NT2/D1 (cell line): ENCODE results near the gene RIT2.

ENCODE experiments used
- SUZ12 ChIP-seq: IDR thresholded peaks from 2 replicates; pipeline ENCODE4 v1.6.1; 2011; ENCODE audit not compliant: insufficient read length, insufficient read depth; ENCODE audit errors: extremely low read depth
- YY1 ChIP-seq: IDR thresholded peaks from 2 replicates; pipeline ENCODE4 v1.6.1; 2011; ENCODE audit not compliant: insufficient read length, insufficient read depth
- ZNF274 ChIP-seq: IDR thresholded peaks from 2 replicates; pipeline ENCODE4 v1.6.1; 2011; ENCODE audit warnings: mild to moderate bottlenecking, low read depth, low read length

DNA sequence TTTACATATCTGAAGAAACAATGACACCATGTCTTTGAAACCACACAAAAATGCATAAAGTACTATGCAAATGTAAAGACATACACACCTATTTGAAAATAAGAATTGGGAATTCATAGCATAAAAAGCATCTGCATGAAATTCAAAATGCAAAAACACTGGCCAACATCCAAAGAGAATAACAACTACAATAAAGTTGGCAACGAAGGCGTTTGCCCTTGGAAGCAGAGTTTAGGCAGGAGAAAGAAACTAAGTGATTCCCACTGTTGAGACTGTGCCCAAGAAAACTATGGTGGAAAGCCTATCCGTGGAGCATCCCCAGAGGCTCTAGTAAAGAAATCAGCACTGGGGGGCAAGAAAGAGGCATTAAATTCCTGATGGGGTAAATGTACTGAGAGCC is 292.8 kb downstream of the RIT2 start:
- no peak for TF ChIP-seq YY1
- no peak for TF ChIP-seq ZNF274
- no peak for TF ChIP-seq SUZ12
